GM21390 (cell line): ENCODE data around the gene PPP1CA.
A peak's percentile ranks its signal among the peaks of the same experiment; 100 is the strongest.
"Not testable (repeated sequence)": the region's sequence is repeated elsewhere in the genome, so short reads cannot be mapped to it uniquely, and the experiment has no call there.

Experiments used
- ATAC-seq: cut with Tn5 transposase; IDR thresholded peaks from one replicate; pipeline ENCODE4 v1.9.1; 2021; ENCODE audit not compliant: unreplicated experiment

The PPP1CA gene

GRCh38 chr11:67435031-67435726, 33.5 kb upstream of the PPP1CA start:
- no peak for ATAC-seq

DNA sequence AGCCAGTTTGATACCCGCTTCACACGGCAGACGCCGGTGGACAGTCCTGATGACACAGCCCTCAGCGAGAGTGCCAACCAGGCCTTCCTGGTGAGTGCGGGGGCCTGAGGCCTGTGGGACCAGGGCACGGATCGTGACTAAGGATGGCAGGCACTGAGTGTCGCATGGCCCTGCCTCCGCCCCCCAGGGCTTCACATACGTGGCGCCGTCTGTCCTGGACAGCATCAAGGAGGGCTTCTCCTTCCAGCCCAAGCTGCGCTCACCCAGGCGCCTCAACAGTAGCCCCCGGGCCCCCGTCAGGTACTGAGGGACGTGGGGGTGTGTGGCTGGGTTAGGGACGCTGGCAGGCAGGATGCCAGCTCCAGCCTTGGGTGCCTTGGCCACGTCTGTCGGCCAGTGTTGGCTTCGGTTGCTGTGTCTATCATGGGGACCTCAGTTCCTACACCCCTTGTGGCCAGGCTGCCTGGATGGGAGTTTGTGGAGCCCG, 32.8 kb upstream of the PPP1CA start:
- no peak for ATAC-seq

DNA sequence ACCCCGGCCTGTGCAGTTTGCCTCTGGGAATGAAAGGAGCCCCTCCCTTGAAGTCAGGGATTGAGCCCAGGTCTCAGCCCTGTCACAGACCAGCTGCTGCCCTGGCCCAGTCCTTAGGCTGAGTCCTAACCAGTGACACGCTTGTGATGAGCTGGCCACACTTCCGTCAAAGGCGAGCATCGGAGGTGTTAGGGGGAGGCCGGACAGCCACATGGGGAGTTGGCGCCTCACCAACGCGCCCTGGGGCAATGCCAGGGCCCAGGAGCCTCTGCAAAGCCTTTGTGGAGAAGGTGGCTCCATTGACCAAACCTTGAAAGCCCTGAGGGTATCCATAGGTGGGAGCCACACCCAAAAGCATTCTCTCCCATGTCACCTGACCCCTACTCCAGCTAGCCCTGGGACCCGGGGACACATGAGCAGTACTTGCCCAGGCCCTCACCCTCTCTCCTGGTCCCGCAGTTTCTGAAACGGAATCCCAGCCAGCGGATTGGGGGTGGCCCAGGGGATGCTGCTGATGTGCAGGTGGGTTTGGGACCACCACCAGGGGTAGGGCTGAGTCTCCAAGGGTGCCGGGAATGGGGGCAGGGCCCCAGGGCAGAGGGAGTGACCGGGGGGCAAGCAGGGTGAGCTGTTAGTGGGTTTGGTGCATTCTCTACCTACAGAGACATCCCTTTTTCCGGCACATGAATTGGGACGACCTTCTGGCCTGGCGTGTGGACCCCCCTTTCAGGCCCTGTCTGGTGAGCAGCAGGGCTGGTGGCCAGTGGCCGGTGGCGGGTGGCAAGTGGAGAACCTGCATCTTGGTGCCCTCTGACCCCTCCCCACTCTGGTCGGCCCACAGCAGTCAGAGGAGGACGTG, 32.1 kb upstream of the PPP1CA start:
- no peak for ATAC-seq

GRCh38 chr11:67432655-67433349, 31.1 kb upstream of the PPP1CA start:
- no peak for ATAC-seq

- ATAC-seq: no peak
These were observed 29.9 kb upstream of the PPP1CA start for GRCh38 chr11:67431346-67432249.

DNA sequence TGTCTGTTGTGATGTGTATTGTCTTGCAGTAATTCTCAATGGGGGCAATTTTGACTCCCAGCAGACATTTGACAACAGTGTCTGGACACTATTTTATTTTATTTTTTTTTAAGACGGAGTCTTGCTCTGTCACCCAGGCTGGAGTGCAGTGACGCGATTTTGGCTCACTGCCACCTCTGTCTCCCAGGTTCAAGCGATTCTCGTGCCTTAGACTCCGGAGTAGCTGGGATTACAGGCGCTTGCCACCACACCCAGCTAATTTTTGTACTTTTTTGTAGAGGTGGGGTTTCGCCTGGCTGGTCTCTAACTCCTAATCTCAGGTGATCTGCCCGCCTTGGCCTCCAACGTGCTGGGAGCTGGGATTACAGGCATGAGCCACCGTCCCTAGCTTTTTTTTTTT, 28.1 kb upstream of the PPP1CA start:
- ATAC-seq: no peak

- ATAC-seq: no peak
These were observed 27.5 kb upstream of the PPP1CA start for GRCh38 chr11:67429038-67429668.

- ATAC-seq: peak; percentile 82
These were observed 26.7 kb upstream of the PPP1CA start, which contains the start of gene RPS6KB2 for GRCh38 chr11:67428052-67429001. TSS of gene RPS6KB2 (plus strand) at chr11:67428494. CDS start at chr11:67428546, 52 bp downstream.

- ATAC-seq: not testable (repeated sequence)
These were observed 25.8 kb upstream of the PPP1CA start for GRCh38 chr11:67427364-67427859.

DNA sequence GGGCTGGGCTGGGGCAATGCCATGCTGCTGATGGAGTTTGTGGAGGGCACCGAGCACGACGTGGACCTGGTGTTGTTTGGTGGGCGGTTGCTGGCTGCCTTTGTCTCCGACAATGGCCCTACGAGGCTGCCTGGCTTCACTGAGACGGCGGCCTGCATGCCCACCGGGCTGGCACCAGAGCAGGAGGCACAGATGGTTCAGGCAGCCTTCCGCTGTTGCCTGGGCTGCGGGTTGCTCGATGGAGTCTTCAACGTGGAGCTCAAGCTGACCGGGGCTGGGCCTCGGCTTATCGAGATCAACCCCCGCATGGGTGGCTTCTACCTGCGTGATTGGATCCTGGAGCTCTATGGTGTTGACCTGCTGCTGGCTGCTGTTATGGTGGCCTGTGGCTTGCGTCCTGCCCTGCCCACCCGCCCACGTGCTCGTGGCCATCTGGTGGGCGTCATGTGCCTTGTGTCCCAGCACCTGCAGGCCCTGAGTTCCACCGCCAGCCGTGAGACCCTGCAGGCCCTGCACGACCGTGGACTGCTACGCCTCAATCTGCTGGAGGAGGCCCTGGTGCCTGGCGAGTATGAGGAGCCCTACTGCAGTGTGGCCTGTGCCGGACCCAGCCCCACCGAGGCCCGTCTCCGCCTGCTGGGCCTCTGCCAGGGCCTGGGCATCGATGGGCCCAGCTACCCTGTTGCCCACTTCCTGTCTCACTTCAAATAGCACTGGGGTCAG, 22.4 kb upstream of the PPP1CA start:
- no peak for ATAC-seq

DNA sequence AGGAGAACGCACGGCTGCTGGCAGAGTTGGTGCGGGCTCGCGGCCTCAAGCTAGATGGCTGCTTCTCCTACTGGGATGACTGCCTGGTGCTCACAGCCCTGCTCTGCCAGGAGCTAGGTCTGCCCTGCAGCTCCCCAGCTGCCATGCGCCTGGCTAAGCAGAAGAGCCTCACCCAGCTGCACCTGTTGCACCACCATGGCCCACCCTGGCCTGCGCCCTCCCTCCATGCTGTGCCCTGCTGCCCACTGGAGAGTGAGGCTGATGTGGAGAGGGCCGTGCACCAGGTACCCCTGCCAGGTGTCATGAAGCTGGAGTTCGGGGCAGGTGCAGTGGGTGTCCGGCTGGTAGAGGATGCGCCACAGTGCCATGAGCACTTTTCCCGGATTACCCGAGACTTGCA, 21.8 kb upstream of the PPP1CA start:
- ATAC-seq: no peak

DNA sequence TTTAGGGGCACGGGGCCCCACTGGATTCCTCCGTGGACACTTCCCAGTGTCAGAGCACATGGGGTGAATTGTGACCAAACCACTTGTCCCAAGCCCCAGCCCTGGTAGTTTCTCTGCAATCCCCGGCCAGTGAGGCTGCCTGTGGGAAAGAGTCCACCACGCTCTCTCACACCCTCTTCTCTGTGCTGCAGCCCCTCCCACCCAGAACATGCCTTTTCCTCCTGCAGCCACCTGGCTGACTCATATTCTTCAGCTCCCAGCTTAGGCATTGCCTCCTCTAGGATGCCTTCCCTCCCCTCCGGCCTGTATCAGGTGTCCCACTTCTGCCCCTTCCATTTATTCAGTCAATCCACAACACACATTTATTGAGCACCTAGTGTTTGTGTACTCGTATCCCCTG, 21.2 kb upstream of the PPP1CA start:
- no peak for ATAC-seq

GRCh38 chr11:67421430-67422031, 19.9 kb upstream of the PPP1CA start:
- no peak for ATAC-seq

DNA sequence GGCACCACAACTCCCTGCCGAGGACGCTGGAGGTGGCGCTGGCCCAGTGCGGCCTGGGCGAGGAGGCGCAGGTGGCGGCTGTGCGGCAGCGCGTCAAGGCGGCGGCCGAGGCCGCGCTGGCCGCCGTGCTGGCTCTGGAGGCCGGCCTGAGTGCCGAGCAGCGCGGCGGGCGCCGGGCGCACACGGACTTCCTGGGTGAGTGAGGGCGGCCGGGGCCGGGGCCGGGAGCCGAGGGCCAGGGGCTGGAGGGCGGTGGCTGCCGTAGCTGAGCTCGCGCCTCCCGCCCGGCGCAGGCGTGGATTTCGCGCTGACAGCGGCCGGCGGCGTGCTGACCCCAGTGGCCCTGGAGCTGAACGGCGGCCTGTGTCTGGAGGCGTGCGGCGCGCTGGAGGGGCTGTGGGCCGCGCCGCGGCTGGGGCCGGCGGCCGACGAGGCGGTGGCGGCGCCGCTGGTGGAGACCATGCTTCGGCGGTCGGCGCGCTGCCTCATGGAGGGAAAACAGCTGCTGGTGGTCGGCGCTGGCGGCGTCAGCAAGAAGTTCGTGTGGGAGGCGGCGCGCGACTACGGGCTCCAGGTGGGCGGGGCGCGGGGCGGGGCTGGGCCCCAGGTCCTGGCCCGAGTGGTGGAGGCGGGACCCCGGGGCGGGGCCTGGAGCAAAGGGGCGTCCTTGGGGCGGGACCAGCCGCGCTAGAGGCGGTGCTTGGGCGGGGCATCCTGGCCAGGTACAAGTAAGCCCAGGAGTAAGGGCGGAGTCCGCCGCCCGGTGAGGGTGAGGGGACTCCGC, 19.2 kb upstream of the PPP1CA start:
- peak; percentile 84 for ATAC-seq

- no peak for ATAC-seq
These were observed 18.5 kb upstream of the PPP1CA start for GRCh38 chr11:67420147-67420645.

GRCh38 chr11:67419325-67420049, 17.8 kb upstream of the PPP1CA start:
- ATAC-seq: no peak
